Mesendoderm (in vitro differentiated cells): Measurements from ENCODE around the gene KHNYN.

Source experiments
- DNase-seq: peaks from one replicate; pipeline ENCODE4 v3.0.0; 2013
- H2AK5ac ChIP-seq: 2 replicates; pipeline ENCODE4 v1.6.1; 2013; ENCODE audit warnings: low read length, inconsistent platforms
- H2BK120ac ChIP-seq: 2 replicates; pipeline ENCODE4 v1.6.1; 2013; ENCODE audit warnings: low read depth, mild to moderate bottlenecking, low read length, moderate library complexity, mixed read lengths
- H2BK15ac ChIP-seq: replicated peaks from 2 replicates; pipeline ENCODE4 v1.6.1; 2013; ENCODE audit warnings: low read depth, mild to moderate bottlenecking, moderate library complexity
- H2BK5ac ChIP-seq: 2 replicates; pipeline ENCODE4 v1.6.1; 2013; ENCODE audit warnings: low read length, inconsistent platforms
- H3K18ac ChIP-seq: 2 replicates; pipeline ENCODE4 v1.6.1; 2013; ENCODE audit warnings: mild to moderate bottlenecking, low read length, mixed read lengths
- H3K23ac ChIP-seq: one replicate; pipeline ENCODE4 v1.6.1; 2013; ENCODE audit warnings: low read length
- H3K27ac ChIP-seq: 2 replicates; pipeline ENCODE4 v1.5.1; 2013; ENCODE audit warnings: low read depth, mild to moderate bottlenecking, inconsistent platforms, low read length, moderate library complexity
- H3K27me3 ChIP-seq: 2 replicates; pipeline ENCODE4 v1.6.1; 2013; ENCODE audit warnings: low read length, control low read depth, mild to moderate bottlenecking, inconsistent platforms; ENCODE audit not compliant: insufficient read depth, poor library complexity
- H3K36me3 ChIP-seq: 2 replicates; pipeline ENCODE4 v1.6.1; 2013; ENCODE audit warnings: low read length, inconsistent platforms; ENCODE audit not compliant: control insufficient read depth, insufficient read depth
- H3K4ac ChIP-seq: one replicate; pipeline ENCODE4 v1.6.1; 2013; ENCODE audit warnings: low read depth, mild to moderate bottlenecking, low read length, moderate library complexity
- H3K4me1 ChIP-seq: 2 replicates; pipeline ENCODE4 v1.6.1; 2013; ENCODE audit warnings: low read depth, low read length, inconsistent platforms; ENCODE audit not compliant: control insufficient read depth
- H3K4me2 ChIP-seq: 2 replicates; pipeline ENCODE4 v1.6.1; 2013; ENCODE audit warnings: low read length
- H3K4me3 ChIP-seq: 2 replicates; pipeline ENCODE4 v1.5.1; 2013; ENCODE audit warnings: mild to moderate bottlenecking, low read length
- H3K56ac ChIP-seq: one replicate; pipeline ENCODE4 v1.6.1; 2013; ENCODE audit warnings: low read length
- H3K79me1 ChIP-seq: 2 replicates; pipeline ENCODE4 v1.6.1; 2013; ENCODE audit warnings: low read length, inconsistent platforms
- H3K79me2 ChIP-seq: 2 replicates; pipeline ENCODE4 v1.6.1; 2013; ENCODE audit warnings: mild to moderate bottlenecking, low read length; ENCODE audit not compliant: control insufficient read depth, insufficient read depth
- H3K9ac ChIP-seq: 2 replicates; pipeline ENCODE4 v1.6.1; 2013; ENCODE audit warnings: low read length, inconsistent platforms
- H4K5ac ChIP-seq: one replicate; pipeline ENCODE4 v1.6.1; 2013; ENCODE audit warnings: low read length
- H4K8ac ChIP-seq: one replicate; pipeline ENCODE4 v1.6.1; 2013; ENCODE audit warnings: low read depth, mild to moderate bottlenecking, control low read depth, low read length, moderate library complexity
- WGBS: extraction: QIAGEN DNeasy Blood & Tissue Kit; methylation state at CpG from one replicate; pipeline ENCODE4 v1.1.7; 2013; ENCODE audit warnings: low lambda C conversion rate, missing lambda C conversion rate; ENCODE audit not compliant: insufficient coverage; ENCODE audit errors: extremely low coverage; 5-methylcytosine and 5-hydroxymethylcytosine counted together

Gene KHNYN

DNA sequence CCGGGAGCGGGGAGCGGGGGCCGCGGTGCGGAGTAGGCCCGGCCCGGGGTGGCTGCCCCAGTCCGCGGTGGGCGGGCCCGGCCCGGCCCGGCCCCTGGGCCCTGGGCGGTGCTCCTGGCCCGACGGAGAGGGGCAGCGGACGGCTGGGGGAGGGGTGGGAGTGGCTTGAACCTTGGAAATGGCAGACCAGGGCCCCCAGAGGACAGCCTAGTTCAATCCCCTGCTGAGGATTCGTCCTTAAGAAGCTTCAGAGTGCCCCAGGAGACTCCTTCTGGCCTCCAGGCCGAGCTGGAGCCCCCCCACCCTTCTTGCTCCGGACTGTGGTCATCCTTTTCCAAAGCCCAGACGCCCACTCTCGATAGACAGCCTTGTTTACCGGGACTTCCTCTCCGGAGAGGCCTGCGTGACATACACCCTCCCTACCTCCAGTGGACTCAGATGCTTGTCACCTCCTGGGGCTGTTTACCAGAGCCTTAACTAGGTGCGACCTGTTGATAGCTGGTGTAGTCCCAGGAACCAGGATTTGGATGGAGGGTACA, 458 bp downstream of the KHNYN start:
- peaks cover 2% of the 10 kb centered on the region for H3K4me1 ChIP-seq
- DNase-seq: peak; percentile 79
- no peaks in the 10 kb centered on the region for H3K79me1 ChIP-seq
- H3K56ac ChIP-seq: peak overlapping the region; percentile 96
- H2BK15ac ChIP-seq: no peak overlapping the region
- no peak overlapping the region for H2BK5ac ChIP-seq
- no peak overlapping the region for H3K23ac ChIP-seq
- peak overlapping the region; percentile 91 for H3K18ac ChIP-seq
- H2AK5ac ChIP-seq: no peak overlapping the region
- peak overlapping the region; percentile 62 for H3K27ac ChIP-seq
- no peak overlapping the region for H2BK120ac ChIP-seq
- no peaks in the 10 kb centered on the region for H3K27me3 ChIP-seq
- peak overlapping the region; percentile 85 for H3K4me2 ChIP-seq
- no CpG with 5 or more reads among the region's 28 CpGs for WGBS
- no peak overlapping the region for H4K8ac ChIP-seq
- peak overlapping the region; percentile 74 for H3K9ac ChIP-seq
- H4K5ac ChIP-seq: no peak overlapping the region
- no peaks in the 10 kb centered on the region for H3K36me3 ChIP-seq
- H3K4me3 ChIP-seq: peak overlapping the region; percentile 61
- no peak overlapping the region for H3K4ac ChIP-seq
- H3K79me2 ChIP-seq: no peaks in the 10 kb centered on the region

DNA sequence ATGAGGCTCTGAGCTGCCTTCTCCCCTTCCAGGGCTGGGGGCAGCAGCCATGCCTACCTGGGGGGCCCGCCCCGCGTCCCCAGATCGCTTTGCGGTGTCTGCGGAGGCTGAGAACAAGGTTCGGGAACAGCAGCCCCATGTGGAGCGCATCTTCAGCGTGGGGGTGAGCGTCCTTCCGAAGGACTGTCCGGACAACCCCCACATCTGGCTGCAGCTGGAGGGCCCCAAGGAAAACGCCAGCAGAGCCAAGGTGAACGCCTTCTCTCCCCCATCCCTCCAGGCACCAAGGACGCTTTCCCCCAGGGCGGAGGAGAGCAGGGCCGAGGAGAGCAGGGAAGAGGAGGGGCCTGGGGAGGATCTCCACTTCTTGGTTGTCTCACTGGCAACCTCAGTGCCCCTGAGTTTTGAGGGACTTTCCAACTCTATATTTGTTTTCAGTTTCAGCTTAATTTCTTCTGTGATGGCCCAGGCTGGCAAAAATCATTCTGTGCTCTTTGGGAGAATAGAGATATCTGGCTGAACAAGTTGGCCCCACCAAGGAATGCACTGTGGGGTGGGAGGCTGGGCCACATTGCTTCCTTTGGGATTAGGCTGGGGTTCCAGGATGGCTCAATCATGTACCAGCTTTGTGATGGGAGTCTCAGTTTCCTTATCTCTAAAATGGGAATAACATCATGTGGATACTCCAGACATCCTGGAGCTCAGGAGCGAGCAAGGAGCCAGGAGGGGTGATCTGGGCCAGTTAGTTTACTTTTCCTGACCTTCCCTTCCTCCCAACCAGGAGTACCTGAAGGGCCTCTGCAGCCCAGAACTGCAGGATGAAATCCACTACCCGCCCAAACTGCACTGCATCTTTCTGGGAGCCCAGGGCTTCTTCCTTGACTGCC, 1.2 kb downstream of the KHNYN start:
- H3K27ac ChIP-seq: no peak overlapping the region
- peak overlapping the region; percentile 61 for H3K4me3 ChIP-seq
- no peaks in the 10 kb centered on the region for H3K36me3 ChIP-seq
- H2BK5ac ChIP-seq: no peak overlapping the region
- no peaks in the 10 kb centered on the region for H3K79me2 ChIP-seq
- H2BK120ac ChIP-seq: no peak overlapping the region
- no peak overlapping the region for H3K23ac ChIP-seq
- H3K4me2 ChIP-seq: peak overlapping the region; percentile 85
- H2BK15ac ChIP-seq: no peak overlapping the region
- H3K4me1 ChIP-seq: peaks cover 2% of the 10 kb centered on the region
- H3K27me3 ChIP-seq: no peaks in the 10 kb centered on the region
- WGBS: no CpG with 5 or more reads among the region's 19 CpGs
- no peak overlapping the region for H4K8ac ChIP-seq
- DNase-seq: peak; percentile 46
- peak overlapping the region; percentile 74 for H3K9ac ChIP-seq
- peak overlapping the region; percentile 96 for H3K56ac ChIP-seq
- H3K79me1 ChIP-seq: no peaks in the 10 kb centered on the region
- peak overlapping the region; percentile 91 for H3K18ac ChIP-seq
- H3K4ac ChIP-seq: no peak overlapping the region
- no peak overlapping the region for H4K5ac ChIP-seq
- H2AK5ac ChIP-seq: no peak overlapping the region

DNA sequence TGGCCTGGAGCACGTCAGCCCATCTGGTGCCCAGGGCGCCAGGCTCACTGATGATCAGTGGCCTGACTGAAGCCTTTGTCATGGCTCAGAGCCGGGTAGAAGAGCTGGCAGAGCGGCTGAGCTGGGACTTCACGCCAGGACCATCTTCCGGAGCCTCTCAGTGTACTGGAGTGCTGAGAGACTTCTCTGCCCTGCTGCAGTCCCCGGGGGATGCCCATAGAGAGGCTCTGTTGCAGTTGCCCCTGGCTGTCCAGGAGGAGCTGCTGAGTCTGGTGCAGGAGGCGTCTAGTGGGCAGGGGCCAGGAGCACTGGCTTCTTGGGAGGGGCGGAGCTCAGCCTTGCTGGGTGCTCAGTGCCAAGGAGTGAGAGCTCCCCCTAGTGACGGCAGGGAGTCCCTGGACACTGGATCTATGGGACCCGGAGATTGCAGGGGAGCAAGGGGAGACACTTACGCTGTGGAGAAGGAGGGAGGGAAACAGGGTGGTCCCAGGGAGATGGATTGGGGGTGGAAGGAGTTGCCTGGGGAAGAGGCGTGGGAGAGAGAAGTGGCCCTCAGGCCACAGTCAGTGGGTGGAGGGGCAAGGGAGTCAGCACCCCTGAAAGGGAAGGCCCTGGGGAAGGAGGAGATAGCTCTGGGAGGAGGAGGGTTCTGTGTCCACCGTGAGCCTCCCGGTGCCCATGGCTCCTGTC, 2.0 kb downstream of the KHNYN start:
- H3K56ac ChIP-seq: peak overlapping the region; percentile 73
- H3K27me3 ChIP-seq: no peaks in the 10 kb centered on the region
- H3K4me3 ChIP-seq: no peak overlapping the region
- H3K18ac ChIP-seq: no peak overlapping the region
- H3K36me3 ChIP-seq: no peaks in the 10 kb centered on the region
- H3K27ac ChIP-seq: no peak overlapping the region
- H2BK120ac ChIP-seq: no peak overlapping the region
- H3K4me2 ChIP-seq: no peak overlapping the region
- DNase-seq: peak; percentile 97
- no peak overlapping the region for H4K8ac ChIP-seq
- no peak overlapping the region for H3K23ac ChIP-seq
- H3K9ac ChIP-seq: no peak overlapping the region
- no peak overlapping the region for H4K5ac ChIP-seq
- peaks cover 2% of the 10 kb centered on the region for H3K4me1 ChIP-seq
- H3K79me1 ChIP-seq: no peaks in the 10 kb centered on the region
- WGBS: no CpG with 5 or more reads among the region's 15 CpGs
- H3K4ac ChIP-seq: no peak overlapping the region
- no peak overlapping the region for H2BK15ac ChIP-seq
- no peaks in the 10 kb centered on the region for H3K79me2 ChIP-seq
- H2BK5ac ChIP-seq: no peak overlapping the region
- H2AK5ac ChIP-seq: no peak overlapping the region

DNA sequence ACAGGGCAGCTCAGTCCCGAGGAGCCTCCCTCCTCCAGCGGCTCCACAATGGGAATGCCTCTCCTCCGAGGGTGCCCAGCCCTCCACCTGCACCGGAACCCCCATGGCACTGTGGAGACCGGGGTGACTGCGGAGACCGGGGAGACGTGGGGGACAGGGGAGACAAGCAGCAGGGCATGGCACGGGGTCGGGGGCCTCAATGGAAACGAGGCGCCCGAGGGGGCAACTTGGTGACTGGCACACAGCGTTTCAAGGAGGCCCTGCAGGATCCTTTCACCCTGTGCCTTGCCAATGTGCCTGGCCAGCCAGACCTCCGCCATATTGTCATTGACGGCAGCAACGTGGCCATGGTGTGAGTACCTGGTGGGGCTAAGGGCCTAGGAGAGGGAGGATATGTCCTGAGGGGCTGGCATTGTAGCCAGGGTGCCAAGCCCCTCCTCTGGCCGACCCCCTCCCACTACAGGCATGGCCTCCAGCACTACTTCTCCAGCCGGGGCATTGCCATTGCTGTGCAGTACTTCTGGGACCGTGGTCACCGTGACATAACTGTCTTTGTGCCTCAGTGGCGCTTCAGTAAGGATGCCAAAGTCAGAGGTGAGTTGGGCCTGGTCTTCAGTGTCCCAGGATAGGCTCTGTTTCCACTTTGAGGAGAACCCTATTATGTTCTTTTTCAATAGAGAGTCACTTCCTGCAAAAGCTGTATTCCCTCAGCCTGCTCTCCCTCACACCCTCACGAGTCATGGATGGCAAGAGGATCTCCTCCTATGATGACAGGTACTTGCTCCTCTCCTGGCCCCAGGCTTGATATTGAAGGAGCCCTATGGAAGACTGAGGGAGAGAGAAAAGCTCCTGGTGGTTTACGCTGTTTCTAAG, 2.7 kb downstream of the KHNYN start:
- DNase-seq: no peak
- no CpG with 5 or more reads among the region's 24 CpGs for WGBS
- H3K4me3 ChIP-seq: no peak overlapping the region

DNA sequence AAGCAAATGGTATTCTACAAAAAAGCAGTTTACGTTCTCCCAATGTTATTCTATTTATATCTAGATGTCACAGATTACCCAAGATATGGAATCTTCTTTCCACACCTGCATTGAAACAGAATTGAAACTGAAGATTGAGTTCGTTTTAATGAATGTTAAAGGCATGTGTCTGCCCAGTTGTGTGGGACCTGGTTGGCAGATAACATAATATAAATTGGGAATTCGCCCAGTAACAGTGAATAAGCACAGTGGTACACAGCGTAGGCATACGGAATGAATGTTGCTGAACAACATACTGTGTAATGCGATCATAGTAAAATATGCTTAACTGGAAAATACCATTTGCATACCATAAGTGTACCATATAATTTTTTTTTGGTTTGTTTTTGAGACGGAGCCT, 4.3 kb downstream of the KHNYN start:
- no CpG with 5 or more reads among the region's 7 CpGs for WGBS

More for the DNA sequence above, 2.7 kb downstream of the KHNYN start:
- H3K36me3 ChIP-seq: no peaks in the 10 kb centered on the region
- no peaks in the 10 kb centered on the region for H3K27me3 ChIP-seq
- no peaks in the 10 kb centered on the region for H3K79me1 ChIP-seq
- no peak overlapping the region for H4K8ac ChIP-seq
- H2BK120ac ChIP-seq: no peak overlapping the region
- no peak overlapping the region for H2BK5ac ChIP-seq
- H3K18ac ChIP-seq: no peak overlapping the region
- no peak overlapping the region for H2BK15ac ChIP-seq
- H3K4ac ChIP-seq: no peak overlapping the region
- peaks cover 2% of the 10 kb centered on the region for H3K4me1 ChIP-seq
- H2AK5ac ChIP-seq: no peak overlapping the region
- H3K56ac ChIP-seq: peak overlapping the region; percentile 73
- no peak overlapping the region for H4K5ac ChIP-seq
- H3K4me2 ChIP-seq: no peak overlapping the region
- no peak overlapping the region for H3K27ac ChIP-seq
- H3K79me2 ChIP-seq: no peaks in the 10 kb centered on the region
- no peak overlapping the region for H3K9ac ChIP-seq
- H3K23ac ChIP-seq: no peak overlapping the region

More for the DNA sequence above, 4.3 kb downstream of the KHNYN start:
- H3K23ac ChIP-seq: no peak overlapping the region
- no peak overlapping the region for H2AK5ac ChIP-seq
- no peak overlapping the region for H3K4ac ChIP-seq
- H3K4me1 ChIP-seq: peaks cover 2% of the 10 kb centered on the region
- no peak overlapping the region for H3K56ac ChIP-seq
- H3K18ac ChIP-seq: no peak overlapping the region
- no peak overlapping the region for H3K27ac ChIP-seq
- no peak overlapping the region for H3K4me2 ChIP-seq
- H3K4me3 ChIP-seq: no peak overlapping the region
- no peak overlapping the region for H2BK120ac ChIP-seq
- H4K5ac ChIP-seq: no peak overlapping the region
- no peaks in the 10 kb centered on the region for H3K36me3 ChIP-seq
- no peak overlapping the region for H2BK15ac ChIP-seq
- no peaks in the 10 kb centered on the region for H3K27me3 ChIP-seq
- no peak for DNase-seq
- H4K8ac ChIP-seq: no peak overlapping the region
- no peak overlapping the region for H3K9ac ChIP-seq
- no peak overlapping the region for H2BK5ac ChIP-seq
- no peaks in the 10 kb centered on the region for H3K79me1 ChIP-seq
- H3K79me2 ChIP-seq: no peaks in the 10 kb centered on the region
